ENCODE results near the gene LCMT2. TPM values are rescaled to one million over a fixed set of nuclear protein-coding genes. Genes with fewer than 3 reads are reported as not detected.

The LCMT2 gene
- total and polyA plus RNA-seq, 2 of the 8 experiments (the other 6 are each of a cell fraction or from before 2014, with no cell fraction given), result 11.2 to 11.9 TPM

DNA sequence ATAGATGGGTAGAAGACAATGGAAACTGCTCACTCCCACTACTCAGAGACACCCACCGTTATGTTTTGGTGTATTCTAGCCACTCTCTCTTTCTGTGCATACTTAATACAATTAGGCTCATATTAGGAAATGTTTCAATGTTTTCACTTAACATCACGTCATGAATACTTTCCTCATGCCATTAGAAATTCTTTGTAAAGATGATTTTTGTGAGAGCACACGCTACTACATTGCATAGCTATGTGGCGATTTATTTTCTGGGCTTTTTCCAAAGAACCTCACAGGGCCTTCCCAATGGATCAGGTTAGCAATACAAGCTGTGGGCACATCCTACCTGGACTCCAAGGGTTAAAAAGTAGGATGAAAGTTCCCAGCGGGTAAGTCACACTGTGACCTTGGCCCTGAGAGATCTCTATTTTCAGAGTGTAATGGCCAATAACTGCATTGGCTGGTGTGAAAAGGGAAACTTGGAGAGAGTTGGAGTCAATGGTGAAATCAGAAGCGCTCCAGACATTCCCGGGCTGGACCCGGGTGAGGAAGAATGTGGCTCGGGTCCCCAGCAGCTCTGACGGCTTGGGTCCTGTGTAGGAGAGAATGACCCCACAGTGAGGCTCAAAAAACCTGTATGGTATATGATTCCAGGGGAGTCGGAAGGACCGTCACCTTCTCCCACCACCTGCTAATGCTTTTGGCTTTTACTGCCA, 37.8 kb downstream of the LCMT2 start:
- Histone ChIP-seq H3K4me3 (ENCODE audit: extremely low read depth in 1 of 4, insufficient read depth in 2 of 4, low read depth in 3 of 4, low read length in 4 of 4) (no peak overlapping the region; a peak in 2 of 8 replicates), H3K9me3 (ENCODE audit: insufficient read depth in 2 of 2, low read depth in 1 of 2, low read length in 1 of 2) (no peaks in the 10 kb centered on the region), H3K9ac (replicated peaks in 1 of 4; ENCODE audit: extremely low read depth in 1 of 4, low read depth in 3 of 4, low read length in 3 of 4) (no peak overlapping the region), H2BK5ac (ENCODE audit: low read depth, low read length) (no peak overlapping the region), H2BK12ac (ENCODE audit: low read depth, low read length) (no peak overlapping the region), H2BK20ac (ENCODE audit: low read length) (no peak overlapping the region), H2AK5ac (ENCODE audit: low read depth, low read length) (no peak overlapping the region), H3K79me2 (ENCODE audit: control insufficient read depth in 1 of 2, insufficient read depth in 2 of 2, low read length in 2 of 2) (no peaks in the 10 kb centered on the region), H3K27me3 (replicated peaks in 1 of 4; ENCODE audit: control insufficient read depth in 3 of 4, extremely low read depth in 1 of 4, insufficient read depth in 3 of 4, low read length in 3 of 4) (no peaks in the 10 kb centered on the region; a peak in 2 of 7 replicates), H4K91ac (replicated peaks; ENCODE audit: insufficient read length, low read length) (no peak overlapping the region), H3K79me1 (ENCODE audit: low read depth, low read length) (no peaks in the 10 kb centered on the region), H3K36me3 (ENCODE audit: control insufficient read depth in 2 of 4, insufficient read depth in 4 of 4, low read length in 3 of 4) (no peaks in the 10 kb centered on the region), H4K20me1 (replicated peaks in 1 of 2; ENCODE audit: control insufficient read depth in 1 of 2, insufficient read depth in 2 of 2, low read length in 2 of 2) (no peaks in the 10 kb centered on the region), H3K27ac (ENCODE audit: low read depth, low read length) (no peak overlapping the region), H2BK15ac (ENCODE audit: low read length) (no peak overlapping the region), H4K5ac (ENCODE audit: insufficient read length, low read depth, low read length) (no peak overlapping the region), H3K4me2 (ENCODE audit: insufficient read depth in 1 of 2, low read depth in 2 of 2, low read length in 2 of 2) (peak overlapping the region in 1 of 2 experiments; percentile 41; a peak in 2 of 4 replicates), H2BK120ac (replicated peaks; ENCODE audit: low read depth, low read length) (no peak overlapping the region), H3K18ac (ENCODE audit: extremely low read depth, low read length) (no peak overlapping the region), H4K8ac (ENCODE audit: extremely low read depth, insufficient read depth, low read length) (no peak overlapping the region), H3K56ac (replicated peaks; ENCODE audit: insufficient read length, low read depth, low read length) (no peak overlapping the region), H2AFZ (ENCODE audit: low read length) (peak overlapping the region; percentile 82; the same call in 1 of the 2 replicates), H3K4ac (replicated peaks; ENCODE audit: insufficient read length, low read depth, low read length) (no peak overlapping the region), H3K23me2 (ENCODE audit: low read depth, low read length) (no peaks in the 10 kb centered on the region), H3K14ac (ENCODE audit: insufficient read length) (no peak overlapping the region), H3K4me1 (replicated peaks in 1 of 4; ENCODE audit: control insufficient read depth in 3 of 4, insufficient read depth in 4 of 4, low read length in 3 of 4) (peaks cover 0 to 8% (median under 1%) of the 10 kb centered on the region in 4 experiments; a peak in 3 of 7 replicates), H3K23ac (ENCODE audit: insufficient read length) (no peak overlapping the region)
- FAIRE-seq, result no peak
- WGBS, 2 experiments (ENCODE audit: extremely low coverage in 1 of 2, insufficient coverage in 1 of 2, insufficient read length in 1 of 2, insufficient replicate concordance in 2 of 2, low coverage in 1 of 2, low lambda C conversion rate in 2 of 2, missing lambda C conversion rate in 1 of 2), result 84% methylated on average over 12 of the region's 12 CpGs; no CpG with 5 or more reads in 1 of the 2 experiments
- CTCF ChIA-PET (ENCODE audit: partially characterized antibody), result interaction anchor here (0.8 to 1.6 kb wide), 7 partner anchors 9 to 89 kb away, joined by 3 to 9 read pairs (median 4); no protein-coding TSS in a partner anchor
- no peak for DNase-seq (ENCODE audit: low read depth in 1 of 2, low spot score in 2 of 2)
- POLR2A ChIA-PET (ENCODE audit: partially characterized antibody), result interaction anchor here (0.7 kb wide), 1 partner anchor 10 kb away, joined by 3 read pairs; the partner anchor contains the start of gene TGM7
- TF ChIP-seq SIX5 (IDR thresholded peaks at IDR 0.05; ENCODE audit: low read depth, low read length) (no peak), POLR2A (IDR thresholded peaks at IDR 0.05; ENCODE audit: control extremely low read depth in 1 of 2, low read depth in 2 of 2, low read length in 2 of 2) (no peak), FOSL1 (IDR thresholded peaks at IDR 0.05; ENCODE audit: insufficient read depth, low read depth, low read length) (no peak), CBX5 (IDR thresholded peaks at IDR 0.05; ENCODE audit: low read depth, low read length) (no peak), SUZ12 (IDR thresholded peaks at IDR 0.05; ENCODE audit: low read length) (no peak), ASH2L (IDR thresholded peaks at IDR 0.05; ENCODE audit: low read length) (no peak), TBP (IDR thresholded peaks at IDR 0.05; ENCODE audit: low read depth, low read length) (no peak), SP1 (IDR thresholded peaks at IDR 0.05; ENCODE audit: low read depth, low read length) (no peak), RBBP5 (IDR thresholded peaks at IDR 0.05; ENCODE audit: borderline replicate concordance, low read depth, low read length) (no peak), CEBPB (IDR thresholded peaks at IDR 0.05; ENCODE audit: low read depth, low read length) (no peak), RXRA (IDR thresholded peaks at IDR 0.05; ENCODE audit: insufficient read depth, low read depth, low read length) (no peak)
- TF ChIP-seq, protein P1, sequence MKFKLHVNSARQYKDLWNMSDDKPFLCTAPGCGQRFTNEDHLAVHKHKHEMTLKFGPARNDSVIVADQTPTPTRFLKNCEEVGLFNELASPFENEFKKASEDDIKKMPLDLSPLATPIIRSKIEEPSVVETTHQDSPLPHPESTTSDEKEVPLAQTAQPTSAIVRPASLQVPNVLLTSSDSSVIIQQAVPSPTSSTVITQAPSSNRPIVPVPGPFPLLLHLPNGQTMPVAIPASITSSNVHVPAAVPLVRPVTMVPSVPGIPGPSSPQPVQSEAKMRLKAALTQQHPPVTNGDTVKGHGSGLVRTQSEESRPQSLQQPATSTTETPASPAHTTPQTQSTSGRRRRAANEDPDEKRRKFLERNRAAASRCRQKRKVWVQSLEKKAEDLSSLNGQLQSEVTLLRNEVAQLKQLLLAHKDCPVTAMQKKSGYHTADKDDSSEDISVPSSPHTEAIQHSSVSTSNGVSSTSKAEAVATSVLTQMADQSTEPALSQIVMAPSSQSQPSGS (IDR thresholded peaks at IDR 0.05; ENCODE audit: low read length), result no peak

All from H1 (cell line).